ENCODE data around the gene PTPRO.

Gene PTPRO

DNA sequence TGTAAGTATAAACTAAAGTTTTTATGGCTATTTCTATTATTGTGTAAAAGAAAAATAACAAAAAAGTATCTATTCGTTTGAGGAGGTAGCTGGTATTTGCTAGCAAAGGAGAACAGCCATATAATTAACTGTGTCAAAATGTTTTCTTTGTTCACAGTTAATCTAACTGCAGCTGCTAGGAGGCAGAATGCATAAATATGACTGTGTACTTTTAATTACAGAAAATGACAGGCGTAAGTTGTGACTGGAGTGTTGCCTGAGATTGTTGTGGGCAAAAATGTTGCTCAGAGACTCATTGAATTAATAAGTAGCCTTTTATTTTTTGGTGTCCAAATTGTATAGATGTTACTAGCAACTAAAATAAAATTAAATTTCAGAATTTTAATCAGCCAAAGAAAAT is 33.5 kb downstream of the PTPRO start:
- DNase-seq = no peak

DNA sequence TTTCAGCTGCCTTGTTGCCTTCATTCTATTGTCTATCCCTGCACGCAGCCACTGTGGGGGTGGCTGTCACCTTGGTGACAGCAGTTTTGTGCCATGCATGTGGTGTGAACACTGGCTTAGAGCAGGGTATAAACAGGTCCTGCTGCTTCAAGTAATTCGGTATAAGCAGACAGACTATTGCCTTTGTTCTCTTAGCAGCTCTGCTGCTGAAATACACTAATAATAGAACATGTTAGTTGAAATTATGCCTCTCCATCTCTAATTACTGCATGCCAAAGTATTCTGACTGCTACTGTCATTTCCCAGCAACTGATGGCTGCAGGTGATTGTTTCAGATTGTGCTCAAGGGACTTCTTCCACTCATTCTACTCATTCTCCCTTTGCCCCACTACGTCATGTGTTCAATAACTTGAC is 34.6 kb downstream of the PTPRO start:
- no peak for DNase-seq

DNA sequence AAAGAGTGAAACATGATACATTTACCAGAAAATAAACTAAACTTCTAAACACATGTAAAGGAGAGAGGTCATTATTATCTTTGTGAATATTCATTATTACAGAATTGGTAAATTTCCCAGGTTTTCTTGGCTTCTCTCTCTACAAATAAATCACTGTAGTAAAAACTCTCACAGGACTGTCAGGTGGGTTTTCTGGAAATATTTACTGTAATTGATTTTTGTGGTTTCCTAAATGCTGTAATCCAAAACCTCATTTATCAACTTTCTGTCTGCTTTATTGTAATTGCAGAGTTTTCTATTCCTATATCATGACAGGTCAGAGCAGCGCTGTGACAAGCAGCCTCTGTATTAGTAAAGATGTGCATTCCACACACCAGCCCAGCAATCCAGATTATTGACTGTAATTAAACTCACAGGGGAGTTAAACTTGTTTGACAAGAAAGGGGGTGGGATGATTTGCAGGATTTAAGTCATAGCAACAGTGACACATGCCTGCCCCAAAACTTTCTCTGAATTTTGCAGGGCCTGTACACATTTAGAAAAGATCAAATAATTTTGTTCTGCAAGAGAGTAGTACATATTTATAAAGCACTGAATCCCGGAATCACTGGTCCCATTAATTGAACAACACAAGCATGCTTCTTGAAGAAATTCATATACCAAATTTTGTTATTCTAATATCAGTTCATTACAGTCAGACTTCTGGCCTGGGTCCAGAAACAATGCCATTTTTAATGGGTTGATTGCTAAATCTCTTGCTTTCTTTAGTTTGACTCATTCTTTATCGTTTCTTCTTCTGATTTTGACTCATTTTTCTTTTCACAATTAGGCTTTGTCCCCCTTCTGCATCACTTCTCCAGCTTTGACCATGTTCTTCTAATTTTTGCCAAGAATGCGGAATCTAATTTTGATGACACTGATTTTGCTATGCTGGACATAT is 42.2 kb downstream of the PTPRO start:
- DNase-seq = no peak

DNA sequence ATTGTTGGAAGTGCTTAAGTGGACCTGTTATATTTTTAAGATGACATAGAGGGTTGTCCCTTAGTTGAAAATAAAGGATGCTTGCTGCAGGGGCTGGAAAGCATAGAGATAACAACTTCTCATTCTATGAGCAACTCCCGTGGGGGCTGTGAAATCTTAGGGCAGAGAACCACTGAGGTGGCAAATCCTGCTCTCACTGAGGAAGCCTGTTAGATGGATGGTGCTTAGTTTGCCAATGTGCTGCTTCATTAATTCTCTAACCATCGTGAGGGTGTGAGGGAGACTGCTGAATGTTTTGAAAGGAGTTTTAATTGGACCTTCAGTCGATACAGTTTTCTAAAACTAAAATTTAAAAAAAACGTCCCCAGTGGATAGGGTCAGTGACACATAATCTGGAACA is 46.5 kb downstream of the PTPRO start:
- DNase-seq = no peak

DNA sequence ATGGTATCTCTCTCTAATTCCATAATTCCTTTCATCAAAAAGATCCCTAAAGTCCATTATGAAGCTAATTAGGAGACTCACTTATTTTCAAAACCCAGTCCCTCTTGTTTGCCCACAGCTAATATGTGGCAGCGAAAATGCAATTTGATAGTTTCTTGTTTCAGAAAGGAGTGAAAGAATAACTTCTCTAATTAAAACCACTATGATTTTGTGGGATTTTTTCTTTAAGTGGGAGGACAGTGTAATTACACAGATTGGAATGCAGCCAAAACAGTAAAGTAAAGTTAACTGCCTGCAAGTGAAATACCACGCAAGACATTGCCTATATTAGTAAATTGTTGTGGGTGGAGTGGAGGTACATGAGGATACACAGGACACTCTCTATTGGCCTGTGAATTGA is 50.0 kb downstream of the PTPRO start:
- DNase-seq = no peak

DNA sequence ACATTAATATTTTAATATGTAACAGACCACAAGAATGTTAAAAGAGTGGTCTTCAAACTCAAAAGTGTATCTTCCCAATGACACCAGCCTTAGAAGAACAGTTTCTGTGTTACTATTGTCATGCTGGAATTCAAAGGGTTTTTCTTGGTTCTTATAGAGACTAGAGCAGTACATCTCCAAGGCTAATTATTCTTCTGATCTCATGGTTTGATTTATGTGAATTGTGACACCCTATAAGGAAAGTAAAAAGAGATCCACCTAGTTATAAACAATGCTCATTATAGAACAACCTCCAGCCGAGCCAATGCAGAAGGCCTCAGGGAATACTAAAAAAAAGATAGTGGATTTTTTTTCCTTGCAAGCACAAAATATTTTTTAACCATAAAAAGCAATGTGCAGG is 65.5 kb downstream of the PTPRO start:
- DNase-seq = no peak

DNA sequence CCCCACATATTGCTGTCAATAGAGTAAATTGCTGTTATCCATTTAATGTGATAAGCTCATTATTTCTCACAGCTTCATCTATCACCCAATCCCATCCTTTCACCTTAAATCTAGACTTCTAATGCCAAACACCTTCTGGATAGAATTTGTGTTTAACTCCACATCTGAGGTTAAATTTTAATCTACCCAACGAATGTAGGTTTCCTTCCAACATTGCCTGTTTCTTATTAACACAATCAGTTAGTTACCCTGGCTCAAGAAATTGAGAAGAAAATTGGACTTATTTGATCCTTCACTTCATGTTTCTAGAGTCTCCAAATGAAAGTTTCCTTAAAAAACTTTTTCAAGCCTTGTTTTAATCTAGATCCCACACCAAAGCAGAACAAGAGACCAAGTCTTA is 67.3 kb downstream of the PTPRO start:
- no peak for DNase-seq

DNA sequence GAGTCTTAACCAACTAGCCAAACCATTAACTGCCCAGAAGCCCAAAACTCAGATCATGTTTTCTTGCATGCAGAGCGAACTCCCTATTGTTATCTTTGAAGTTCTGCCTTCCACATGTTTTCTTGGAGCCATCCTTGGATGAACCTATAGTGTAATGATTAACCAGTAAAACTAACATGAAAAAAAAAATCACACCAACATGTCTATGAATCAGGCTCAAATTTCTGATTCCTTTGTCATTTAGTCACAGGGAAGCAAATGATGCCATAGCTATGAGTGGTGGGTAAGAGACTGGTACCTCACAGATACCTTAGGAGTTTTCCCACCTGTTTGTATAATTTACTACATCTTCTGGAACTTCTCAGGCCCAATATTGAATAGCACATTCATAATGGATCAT is 70.7 kb downstream of the PTPRO start:
- no peak for DNase-seq

DNA sequence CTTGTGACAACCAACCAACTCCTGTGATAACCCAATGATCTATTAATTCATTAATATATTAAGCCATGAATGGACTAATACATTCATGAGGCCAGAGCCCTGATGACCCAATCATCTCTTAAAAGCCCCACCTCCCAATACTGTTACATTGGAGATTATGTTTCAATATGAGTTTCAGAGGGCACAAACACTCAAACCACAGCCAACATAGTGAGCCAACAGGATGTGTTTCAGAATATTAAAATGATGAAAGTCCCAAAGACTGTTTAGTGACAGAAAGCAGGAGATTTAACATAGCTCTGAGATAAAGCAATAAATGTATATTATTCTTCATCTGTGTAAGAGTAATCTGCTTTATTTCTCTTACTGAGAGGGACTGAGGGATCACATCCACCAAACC is 71.7 kb downstream of the PTPRO start:
- DNase-seq = no peak

DNA sequence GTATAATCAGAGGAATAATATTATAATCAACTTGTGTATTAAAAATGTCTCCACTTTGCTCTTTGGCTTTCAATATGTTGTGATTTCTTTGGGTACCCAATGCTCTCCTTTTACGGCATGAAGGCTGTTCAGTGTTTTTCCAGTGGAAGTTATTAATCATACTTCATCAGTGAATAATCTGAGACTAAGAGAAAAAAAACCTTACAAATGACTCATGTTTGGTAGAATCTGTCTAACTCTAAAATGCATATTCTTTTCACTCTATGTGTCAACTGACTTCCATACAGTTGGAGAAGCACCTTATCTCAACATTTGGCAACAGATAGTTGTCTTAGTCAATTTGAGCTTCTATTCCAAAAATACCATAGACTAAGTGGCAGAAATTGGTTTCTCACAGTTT is 82.2 kb downstream of the PTPRO start:
- no peak for DNase-seq

DNA sequence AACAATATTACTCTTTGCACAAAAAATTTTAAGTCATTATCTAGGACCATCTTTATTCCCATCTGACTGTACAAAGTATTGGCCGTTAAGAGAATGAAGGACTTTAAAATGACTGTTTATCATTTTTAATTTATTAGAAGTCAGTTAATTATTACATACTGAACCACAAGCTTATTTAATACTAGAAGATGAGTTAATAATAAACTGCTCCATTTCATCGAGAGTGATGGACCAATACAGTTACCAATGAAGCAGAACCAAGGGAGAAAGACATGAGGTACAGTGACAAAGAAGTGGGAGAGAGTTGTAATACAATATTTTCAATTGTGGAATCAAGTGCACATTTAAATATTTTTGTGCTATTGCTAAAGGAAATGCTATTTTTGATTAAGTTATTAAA is 83.3 kb downstream of the PTPRO start:
- no peak for DNase-seq

DNA sequence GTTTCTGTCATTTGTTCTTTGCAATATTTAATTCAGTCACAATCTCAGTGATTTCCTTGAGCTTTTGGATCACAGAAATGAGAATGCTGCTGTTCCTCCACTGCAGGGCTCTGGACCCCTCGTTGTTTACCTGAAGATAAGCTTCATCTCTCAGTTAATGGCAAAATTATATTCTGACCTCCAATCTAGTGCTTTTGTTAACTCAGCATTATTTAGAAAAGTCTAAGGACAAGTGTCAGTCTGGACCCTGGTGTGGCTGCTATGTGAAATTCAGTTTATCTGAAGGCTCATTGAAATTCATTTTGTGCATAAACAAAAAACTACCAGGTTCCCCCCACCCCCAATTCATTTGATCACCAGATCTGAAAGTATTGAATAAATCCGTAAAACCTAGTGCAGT is 84.7 kb downstream of the PTPRO start:
- no peak for DNase-seq

DNA sequence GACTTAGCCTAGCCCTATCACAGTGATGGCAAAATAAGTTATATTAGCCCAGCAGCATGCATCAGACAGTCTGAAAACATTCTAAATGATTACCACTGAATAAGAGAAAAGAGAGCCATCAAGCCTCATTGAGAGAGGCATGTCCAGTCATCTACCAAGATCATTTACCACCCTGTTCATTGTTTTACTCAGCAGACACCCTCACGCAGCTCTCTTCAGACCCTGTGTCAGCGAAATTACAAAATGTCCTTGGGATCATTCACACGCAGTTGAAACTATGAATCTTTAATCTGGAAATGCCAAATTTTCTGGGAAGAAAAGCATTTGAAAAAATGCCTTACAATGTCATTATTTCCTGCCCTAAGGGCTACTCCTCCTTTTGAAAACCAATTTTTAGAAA is 89.5 kb downstream of the PTPRO start:
- no peak for DNase-seq

DNA sequence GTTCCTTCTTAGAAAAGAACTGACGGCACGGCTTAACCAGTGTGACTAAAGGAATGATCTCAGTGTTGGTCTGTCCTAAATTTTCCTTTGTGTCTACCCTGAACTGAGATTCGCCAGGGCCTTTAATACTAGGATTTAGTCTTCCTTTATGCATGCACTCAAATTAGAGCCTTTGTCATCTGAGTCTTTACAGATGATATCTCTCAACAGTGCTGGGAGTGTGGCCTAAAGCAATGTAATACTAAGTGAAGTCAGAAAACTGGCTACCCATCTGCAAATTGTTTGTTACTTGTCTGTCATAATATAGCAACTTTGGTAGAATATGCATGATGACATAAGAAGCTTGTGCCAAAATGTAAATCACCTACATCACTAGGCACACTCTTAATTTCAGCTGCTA is 95.4 kb downstream of the PTPRO start:
- DNase-seq = no peak

DNA sequence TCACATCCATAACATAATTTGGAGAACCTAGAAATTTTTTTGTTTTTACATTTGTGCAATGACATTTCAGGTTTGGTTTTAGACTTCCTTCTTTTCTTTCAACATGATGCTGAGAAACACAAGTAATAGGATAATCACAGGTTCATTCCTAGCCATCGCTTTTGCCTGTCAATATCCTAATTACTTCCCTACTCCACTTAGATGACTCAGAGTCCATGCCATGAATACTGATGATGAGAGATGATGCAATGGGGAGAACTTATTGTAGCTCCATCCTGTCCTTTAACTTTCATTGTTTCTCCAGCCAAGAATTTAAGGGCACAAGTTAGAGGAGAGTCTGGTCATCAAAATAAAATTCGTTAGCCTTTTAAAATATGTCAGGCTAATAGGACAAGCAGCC is 101.3 kb downstream of the PTPRO start:
- DNase-seq = no peak

DNA sequence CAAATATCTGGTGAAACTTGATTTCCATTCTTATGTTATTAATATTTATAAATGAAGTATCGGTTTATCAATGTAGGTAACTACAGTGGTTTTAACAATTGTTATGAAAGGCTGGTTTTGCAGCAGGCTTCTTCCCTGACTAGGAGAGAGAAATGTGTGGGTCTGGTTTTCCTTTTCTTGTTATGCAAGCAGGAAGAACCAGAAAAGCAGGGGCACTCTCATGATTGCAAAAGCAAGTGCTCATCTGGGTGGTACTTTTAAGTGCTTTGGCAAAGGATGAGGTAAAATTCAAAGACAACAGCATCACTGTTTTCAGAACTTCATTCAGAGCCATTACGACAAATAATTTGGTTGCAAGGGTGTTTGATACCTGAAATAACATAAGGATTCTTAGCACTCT is 105.6 kb downstream of the PTPRO start:
- no peak for DNase-seq

DNA sequence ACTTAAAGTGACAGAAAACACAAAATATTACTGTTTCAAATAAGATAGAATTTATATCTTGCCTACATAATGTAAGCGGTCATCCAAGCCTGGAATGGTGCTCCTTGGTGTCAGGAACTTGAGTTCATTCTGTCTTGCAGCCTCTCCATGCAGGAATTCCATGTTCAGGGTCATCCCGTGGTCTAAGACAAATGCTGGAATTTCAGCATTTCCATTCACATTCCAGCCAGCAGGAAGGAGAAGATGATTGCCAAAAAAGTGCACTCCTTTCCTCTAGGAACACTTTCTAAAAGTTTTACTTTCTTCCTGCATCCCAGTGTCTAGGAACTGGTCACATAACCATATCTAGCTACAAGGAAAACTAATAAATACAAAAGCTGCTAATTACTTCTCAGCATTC is 106.3 kb downstream of the PTPRO start:
- DNase-seq = no peak

DNA sequence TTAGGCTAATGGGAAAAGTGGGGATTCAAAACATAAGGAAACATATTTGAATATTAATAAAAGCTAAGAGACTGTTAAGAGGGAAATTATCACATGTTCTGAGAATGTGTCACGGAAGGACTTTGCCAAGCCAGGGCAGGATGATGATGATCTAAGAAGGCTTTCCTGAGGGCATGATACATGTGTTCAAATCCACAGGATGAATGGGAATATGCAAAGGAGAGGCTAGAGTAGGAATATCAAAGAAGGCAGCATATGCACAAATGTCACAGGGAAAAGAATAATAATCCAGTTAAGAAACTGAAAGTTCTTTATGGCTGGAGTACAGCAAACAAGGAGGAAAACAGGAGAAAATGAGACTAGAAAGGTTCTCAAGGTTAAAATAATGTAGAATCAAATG is 107.0 kb downstream of the PTPRO start:
- no peak for DNase-seq

DNA sequence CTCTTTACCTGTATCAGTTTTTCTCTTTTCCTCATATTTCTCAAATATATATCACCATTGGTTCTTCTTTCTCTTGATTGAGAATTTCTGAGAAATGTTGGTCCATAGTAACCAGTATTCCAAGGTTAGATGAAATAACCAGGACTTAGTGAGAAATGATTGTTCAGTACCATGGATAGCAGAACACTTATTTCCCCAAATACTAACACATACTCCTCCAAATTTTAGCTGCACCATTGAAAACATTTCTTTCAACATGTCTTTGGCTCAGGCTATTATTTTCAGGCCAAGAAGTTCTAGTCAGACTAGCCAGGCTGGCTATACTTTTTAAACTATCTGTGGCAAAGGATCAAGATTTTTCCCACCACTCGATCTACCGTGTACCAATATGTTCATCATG is 113.3 kb downstream of the PTPRO start:
- DNase-seq = no peak

DNA sequence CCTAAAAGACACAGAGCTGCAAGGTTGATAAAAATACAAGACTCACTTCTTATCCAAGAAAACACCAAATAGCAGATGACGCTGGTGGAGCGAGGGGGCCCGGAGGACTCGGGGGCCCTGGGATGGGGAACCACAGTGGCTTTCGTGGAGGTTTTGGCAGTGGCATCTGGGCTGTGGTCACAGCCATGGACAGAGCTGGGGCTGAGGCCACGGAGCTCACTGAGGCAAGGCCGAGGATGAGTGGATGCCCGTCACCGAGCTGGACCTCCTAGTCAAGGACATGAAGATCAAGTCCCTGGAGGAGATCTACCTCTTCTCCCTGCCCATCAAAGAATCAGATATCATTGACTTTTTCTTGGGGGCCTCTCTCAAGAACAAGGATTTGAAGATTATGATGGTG is 117.2 kb downstream of the PTPRO start:
- DNase-seq = no peak

DNA sequence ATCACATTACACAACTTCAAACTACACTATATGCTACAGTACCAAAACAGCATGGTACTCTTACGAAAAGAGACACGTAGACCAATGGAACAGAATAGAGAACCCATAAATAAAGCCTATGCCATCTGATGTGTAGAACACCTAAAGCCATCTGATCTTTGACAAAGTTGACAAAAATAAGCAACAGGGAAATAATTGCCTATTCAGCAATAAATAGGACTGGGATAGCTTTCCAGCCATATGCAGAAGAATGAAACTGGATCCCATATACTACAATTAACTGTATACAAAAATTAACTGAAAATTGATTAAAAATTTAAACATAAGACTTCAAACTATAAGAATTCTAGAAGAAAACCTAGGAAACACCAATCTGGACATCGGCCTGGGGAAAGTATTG is 120.7 kb downstream of the PTPRO start:
- DNase-seq = no peak

DNA sequence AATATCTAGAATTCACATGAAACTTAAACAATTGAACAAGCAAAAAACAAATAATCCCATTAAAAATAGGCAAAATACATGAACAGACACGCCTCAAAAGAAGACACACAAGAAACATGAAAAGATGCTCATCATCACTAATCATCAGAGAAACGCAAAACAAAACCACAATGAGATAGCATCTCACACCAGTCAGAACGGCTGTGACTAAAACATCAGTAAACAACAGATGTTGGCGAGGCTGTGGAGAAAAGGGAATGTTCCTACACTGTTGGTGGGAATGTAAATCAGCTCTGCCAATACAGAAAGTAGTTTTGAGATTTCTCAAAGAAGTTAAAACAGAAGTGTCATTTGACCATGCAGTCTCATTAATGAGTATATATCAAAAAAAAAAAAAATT is 121.3 kb downstream of the PTPRO start:
- no peak for DNase-seq

DNA sequence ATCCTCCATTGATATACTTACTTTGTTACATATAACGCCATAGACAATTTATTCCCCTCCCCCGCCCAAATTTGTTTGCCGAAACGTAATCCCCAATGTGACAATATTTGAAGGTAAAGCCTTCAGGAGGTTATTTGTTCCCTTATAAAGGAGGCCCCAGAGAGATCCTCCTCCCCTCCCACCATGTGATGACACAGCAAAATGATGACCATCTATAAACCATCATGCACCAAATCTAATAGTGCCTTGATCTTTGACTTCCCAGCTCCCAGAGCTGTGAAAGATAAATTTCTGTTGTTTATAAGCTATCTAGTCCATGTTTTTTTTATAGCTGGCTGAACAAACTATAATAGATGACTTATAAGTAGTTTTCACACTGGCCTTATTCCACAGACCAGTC is 122.2 kb downstream of the PTPRO start:
- no peak for DNase-seq

DNA sequence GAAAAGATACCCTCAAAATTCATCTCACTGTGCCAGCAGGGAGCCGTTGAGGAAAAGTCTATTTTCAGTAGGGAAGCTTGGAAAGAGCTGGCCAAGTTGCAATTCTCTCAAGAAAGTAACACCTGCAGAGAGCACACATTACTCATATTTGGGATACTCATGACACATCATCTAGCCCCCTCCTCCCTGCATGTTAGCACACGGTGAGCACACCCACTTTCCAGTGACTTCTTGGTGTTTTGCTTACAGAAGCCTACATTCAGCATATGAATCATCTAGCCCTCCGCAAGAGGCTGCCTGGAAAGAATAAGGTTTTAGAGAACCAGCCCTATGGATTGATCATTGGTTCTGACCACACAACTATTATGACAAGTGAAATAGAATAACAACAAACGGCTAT is 124.5 kb downstream of the PTPRO start:
- no peak for DNase-seq

DNA sequence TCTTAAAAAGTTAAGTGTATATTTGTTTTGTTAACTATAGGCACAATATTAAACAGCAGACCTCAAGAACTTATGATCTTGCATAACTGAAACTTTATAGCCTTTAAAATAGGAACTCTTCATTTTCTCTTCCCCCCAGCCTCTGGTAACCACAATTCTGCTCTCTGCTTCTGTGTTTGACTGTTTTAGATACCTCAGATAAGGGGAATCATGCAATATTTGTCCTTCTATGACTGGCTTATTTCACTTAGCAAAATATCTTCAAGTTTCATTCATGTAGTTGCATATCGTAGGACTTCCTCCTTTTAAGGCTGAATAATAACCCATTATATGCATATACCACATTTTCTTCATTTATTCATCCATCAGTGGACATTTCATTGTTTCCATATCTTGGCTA is 131.3 kb downstream of the PTPRO start:
- peak; percentile 85 for DNase-seq
